Dedifferentiated amniotic fluid mesenchymal stem cell (primary cell): ENCODE results near the gene C4orf50.
"Not testable (repeated sequence)": the region's sequence is repeated elsewhere in the genome, so short reads cannot be mapped to it uniquely, and the experiment has no call there.

Experiments
- DNase-seq: peaks from one replicate; pipeline ENCODE4 v3.0.0-alpha.2; 2016; ENCODE audit errors: extremely low spot score

C4orf50 gene

DNA sequence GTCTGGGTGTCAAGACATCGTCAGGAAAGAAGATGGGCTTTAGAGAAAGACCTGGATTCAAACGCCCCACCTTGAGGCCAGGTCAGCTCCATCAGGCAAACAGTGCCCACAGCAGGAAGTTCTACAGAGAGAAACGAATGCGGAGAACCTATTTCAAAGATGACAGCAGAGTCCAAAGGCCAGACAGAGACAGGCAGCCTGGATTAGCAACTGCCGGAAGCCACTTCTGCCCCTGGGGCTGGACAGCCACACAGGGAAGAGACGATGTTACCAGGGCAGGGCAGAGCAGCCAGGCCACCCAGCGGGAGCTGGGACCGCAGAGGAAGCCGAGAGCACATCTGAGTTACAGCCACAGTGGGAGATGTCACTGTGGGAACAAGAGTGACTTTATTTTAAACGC, 1.2 kb downstream of the C4orf50 start:
- no peak for DNase-seq

DNA sequence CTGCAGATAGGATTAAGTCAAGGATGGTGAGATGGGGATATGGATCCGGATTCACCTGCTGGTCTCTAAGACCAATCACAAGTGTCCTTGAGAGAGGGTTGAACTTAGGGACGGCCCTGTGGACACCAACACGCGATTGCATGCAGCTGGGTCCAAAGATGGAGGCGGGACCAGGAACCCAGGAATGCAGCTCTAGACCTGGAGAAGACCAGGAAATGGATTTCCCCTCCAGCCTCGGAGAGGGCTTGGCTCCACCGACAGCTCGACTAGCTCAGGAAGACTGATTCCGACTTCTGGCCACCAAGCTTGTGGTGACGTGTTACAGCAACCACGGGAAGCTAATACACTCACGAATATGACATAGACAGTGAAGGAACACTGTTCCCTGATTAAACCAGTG, 4.7 kb downstream of the C4orf50 start:
- no peak for DNase-seq

DNA sequence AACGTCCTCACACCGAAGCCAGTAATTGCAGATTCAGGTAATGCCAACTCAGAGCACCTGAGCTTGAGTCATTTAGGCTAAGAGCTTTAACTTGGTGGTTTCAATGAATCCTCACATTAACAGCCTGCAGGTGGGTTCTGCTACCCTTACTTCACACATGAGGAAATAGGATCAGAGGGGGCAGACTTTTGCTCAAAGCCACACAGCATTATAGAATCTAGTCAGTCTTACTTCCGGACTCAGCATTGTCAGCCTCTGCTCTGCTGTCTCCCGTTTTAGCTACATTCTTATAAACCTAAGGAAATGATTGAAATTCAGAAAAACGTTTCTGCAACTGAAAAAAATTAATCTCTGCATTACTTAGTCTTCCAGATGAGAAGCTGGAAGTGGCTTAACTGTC, 6.0 kb downstream of the C4orf50 start:
- DNase-seq = no peak

DNA sequence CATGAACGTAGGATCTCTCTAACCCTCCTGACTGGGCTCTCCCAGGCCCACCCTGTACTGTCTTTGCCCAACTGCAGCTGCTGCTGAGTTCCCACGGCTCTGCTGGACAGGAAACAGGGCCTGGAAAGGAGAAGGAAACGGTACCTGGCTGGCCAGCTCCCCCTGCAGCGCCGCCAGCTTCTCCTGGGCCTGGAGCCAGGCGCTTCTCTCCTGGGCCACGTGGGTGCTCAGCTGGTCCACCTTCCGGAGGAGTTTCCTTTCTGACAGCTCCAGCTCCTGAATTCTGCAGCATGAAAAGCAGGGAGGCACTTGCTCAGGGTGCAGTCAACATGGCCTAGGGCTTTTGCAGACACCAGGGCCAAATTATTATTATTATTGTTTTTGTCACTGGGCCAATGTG, 6.5 kb downstream of the C4orf50 start:
- no peak for DNase-seq

DNA sequence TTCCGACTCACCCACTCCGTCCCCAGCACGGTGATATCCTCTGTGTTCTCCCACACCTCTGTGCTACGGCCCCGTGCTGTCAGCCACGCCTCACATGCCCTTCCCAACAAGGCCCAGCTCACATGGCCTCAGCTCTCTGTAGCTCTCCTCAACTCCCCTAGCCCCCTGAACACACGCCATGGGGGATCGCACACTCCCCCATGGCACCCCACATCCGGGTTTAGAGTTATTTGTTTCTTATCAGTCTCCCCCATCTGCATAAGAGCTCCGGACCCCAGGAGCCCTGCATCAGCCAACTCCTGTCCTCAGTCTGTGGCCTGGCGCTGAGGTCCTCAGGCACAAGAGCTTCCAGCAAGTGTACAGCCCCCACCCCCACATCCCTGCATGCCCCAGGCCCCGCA, 7.0 kb downstream of the C4orf50 start:
- DNase-seq = no peak

DNA sequence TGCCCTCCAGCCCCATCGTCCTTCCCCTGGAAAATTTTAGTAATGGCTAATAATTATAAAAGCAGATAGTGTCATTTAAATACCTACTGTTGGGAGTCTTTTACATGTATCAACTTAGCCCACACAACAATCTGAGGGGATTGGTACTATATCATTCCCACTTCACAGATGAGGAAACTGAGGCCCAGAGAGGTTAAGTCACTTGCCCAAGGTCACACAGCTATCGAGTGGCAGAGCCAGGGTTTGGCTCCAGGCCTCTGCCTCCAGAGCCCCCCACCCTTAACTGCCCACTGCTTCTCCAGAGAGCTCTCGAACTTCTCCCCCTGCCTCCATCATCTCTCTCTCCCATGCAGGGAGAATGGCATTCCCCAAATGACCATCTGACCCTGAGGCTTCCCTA, 7.4 kb downstream of the C4orf50 start:
- DNase-seq = no peak

DNA sequence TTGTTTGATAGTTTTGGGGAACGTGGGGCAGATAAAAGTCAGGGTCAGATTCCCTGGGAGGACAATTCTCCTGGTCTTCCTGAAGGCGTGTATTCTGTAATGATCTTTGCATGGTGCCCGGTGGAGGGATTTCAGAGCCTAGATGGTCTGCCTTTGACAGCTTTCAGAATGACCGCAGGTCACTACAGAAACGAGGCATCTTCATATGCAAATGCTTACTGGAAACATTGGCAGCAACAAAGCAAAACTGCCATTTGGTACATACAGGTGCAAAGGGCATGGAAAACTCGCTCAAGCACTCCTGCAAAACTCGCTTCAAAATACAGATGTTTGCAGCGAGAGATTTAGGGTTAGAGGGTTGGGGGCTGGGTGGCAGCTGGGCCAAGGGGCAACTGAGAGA, 8.8 kb downstream of the C4orf50 start:
- DNase-seq = no peak

DNA sequence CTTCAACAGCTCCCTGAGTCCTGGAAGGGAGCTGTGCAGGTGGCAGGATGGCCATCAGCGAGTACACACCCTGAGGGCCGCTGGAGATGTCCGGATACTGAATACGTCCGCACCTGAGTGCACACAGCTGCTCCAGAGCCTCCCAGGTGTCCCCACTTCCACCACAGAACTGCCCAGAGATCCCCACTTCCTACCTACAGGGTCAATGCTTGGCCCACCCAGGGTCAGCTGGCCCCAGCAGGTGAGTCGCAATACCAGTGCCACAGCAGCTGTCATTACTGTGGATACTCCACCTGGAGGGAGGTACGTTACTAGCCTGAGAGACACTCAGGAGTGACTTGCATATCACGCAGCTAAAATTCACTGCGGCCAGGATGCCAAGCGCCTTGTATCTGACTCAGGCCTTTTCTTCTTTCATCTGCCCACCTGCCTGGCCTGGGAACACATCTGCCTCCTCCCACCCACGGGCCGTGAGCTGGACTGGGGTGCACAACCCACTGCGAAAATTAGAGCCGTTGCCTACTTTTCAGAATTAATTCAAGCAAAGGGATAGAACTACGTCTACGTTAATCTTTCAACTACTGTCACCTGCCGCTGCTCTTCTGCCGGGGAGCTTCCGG, 9.4 kb downstream of the C4orf50 start:
- no peak for DNase-seq

DNA sequence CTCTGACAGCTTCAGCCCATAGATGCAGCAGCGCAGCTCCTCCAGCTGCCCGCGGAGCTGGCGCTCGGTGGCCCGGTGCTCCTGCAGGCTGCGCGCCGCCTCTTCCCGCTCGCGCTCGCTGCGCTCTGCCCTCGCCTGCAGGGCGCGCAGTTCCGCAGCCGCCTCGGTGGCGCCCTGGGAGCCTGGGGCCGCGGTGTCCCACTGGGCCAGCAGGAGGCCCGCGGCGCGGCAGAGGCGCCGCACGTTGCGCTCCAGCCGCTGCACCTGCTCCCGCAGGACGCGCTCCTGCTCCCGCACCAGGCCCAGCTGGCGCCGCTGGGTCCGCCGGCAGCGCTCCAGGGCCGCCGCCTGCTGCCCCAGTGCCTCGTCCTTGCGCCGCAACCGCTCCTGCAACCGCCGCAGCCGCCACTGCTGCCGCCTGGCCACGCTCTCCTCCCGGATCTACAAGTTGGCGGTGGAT, 10.1 kb downstream of the C4orf50 start:
- no peak for DNase-seq

DNA sequence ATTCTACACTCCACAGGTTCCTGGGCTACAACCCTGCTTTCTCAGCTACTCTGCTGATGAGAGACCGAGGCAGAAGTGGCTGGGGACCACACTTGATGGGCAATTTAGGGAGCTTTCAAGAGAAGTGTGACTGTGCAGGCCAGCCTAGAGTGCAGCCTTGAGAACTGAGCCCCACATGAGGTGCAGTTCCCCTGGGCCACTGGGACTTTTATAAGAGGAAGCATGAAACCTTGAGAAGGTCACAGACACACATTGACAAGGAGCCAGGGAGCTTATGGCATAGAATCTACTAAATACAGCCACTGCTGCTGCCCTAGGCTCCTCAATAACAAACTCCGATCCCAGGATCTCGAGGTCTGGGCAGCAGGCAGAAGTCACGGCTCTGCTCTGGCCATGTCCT, 13.1 kb downstream of the C4orf50 start:
- DNase-seq = no peak

DNA sequence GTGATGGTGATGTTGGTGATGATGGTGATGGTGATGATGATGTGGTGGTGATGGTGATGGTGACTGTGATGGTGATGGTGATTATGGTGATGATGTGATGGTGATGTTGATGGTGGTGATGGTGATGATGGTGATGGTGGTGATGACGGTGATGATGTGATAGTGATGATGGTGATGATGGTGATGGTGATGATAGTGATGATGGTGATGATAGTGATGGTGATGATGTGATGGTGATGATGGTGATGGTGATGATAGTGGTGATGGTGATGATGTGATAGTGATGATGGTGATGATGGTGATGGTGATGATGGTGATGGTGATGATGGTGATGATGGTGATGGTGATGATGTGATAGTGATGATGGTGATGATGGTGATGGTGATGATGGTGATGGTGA, 14.7 kb downstream of the C4orf50 start:
- not testable (repeated sequence) for DNase-seq

DNA sequence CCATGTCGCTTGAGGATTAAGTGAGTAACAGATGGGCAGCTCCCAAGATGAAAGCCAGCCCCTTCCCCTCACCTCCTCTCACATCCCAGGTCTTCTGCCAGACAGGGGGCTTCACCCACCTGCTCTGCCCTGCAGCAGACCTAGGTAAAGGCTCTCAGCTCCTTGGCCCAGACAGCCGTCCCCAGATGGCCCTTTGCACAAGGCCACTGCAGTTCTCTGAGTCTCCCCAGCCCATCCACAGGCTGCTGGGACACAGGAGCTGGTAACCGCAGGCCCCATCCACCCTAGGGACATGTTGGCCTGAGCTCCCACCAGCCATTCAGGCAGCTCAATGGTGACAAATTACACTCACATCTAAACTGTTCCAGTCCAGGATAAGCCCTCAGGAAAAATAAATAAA, 15.3 kb downstream of the C4orf50 start:
- no peak for DNase-seq

DNA sequence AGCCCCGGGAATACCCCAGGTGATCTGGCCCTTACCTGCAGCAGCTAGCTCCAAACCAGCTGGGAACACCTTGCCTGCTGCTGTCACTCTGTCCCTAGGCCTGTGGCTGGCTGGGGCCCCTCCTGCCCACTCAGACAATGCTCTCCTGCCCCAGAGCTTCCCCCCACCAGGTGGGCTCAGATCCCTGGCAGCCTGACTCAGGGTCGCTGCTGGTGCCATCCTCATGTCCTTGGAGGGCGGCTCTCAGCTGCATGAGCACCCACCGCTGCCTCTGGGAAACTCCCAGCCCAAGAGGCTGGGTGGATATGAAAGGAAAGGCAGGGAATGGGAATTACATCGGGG, 15.8 kb downstream of the C4orf50 start:
- DNase-seq = no peak

DNA sequence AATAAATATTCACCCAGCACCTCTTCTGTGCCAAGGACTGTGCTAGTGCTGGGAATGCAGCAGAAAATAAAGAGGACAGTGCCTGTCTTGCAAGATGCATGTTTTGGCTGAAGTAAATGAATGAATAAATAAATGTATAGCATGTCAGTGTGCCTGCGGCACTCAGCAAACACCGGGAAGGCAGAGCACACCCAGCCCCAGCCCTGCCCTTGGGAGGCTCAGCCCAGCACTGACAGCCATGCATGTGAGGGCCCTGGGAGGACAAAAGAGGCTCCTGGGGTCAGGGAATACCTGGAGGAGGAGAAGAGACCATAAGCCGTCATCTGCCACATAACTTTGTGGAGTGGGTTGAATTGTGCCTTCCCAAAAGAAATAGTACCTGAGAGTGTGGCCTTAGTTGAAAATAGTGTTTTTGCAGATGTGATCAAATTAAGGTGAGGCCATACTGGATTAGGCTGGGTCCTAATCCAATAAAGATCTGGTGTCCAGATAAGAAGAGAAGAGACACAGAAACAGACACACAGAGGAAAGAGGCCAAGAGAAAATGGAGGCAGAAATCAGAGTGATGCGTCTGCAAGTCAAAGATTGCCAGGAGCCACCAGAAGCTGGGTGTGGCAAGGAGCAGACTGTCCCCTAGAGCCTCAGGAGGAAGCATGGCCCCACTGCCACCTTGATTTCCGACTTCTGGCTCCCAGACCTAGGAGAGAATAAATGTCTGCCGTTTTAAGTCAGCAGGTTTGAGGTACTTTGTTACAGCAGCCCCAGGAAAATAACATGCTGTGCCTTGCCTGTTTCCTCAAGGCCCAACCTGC, 16.3 kb downstream of the C4orf50 start:
- no peak for DNase-seq

DNA sequence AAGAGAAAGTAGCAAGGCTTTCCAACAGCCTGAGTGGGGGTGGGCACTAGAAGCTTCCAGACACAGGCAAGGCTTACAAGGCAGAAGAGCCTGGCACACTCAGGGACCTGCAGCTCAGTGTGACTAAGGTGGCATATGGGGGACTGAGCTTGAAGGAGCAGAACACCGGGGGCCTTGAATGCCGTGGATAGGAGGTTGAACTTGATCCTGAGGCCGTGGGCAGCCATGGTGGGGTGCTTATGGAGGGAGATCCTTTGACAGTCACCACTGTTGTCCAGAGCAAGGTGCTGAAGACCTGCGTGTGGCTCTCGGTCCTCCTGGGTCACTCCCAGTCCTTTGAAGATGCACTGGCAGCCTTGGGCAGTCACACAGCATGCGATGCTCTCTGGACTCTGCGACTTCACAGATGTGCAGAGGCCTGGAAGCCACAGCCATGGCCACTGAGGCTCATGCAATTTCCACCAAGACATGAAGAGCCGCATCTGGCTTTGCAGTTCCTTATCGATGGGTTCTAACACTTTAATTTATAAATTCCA, 18.3 kb downstream of the C4orf50 start:
- no peak for DNase-seq

DNA sequence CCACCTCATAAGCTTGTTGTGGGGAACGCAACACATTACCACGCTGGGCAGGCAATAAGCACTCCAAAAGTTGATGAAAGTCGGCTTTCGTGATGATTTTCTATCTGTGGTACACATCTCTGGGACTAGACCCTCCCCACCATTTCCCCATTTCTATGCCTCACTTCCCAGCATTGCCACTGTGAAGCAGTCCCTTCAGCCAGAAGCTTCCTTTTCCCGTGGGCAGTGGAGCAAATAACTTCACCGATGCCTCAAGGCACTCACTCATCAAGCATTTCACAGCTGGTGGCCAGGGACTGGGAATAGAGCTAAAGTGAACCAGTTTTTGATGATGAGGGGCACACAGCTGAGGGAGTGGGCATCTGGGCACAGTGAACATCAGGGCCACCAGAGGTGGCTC, 18.9 kb downstream of the C4orf50 start:
- no peak for DNase-seq

DNA sequence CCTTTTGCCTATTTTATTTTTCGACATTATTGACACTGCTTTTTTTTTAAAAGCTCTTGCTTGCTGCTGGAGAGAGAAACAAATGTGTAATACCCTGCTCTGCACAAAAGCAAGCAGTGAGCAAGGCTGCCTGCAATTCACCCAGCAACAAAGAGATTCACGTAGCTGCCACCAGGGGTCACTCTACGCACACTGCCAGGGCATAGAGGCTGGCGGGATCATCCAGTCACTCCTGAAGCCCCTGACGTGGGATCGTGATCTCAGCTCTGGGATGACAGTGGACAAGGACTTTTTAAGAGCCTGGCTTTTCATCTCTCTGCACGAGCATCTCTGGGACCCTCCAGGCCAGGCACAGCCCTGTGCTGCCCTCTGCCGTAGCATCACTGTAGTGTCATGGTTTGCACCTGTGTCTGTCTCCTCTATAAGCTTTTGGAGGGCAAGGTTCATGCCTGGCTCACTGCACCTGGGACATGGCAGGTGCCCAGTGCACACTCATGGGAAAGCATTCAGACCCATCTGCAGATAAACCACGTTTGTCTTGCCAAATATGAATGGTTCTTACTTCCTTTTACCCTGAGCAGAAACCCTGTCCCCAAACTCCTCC, 19.8 kb downstream of the C4orf50 start:
- peak; percentile 54 for DNase-seq

DNA sequence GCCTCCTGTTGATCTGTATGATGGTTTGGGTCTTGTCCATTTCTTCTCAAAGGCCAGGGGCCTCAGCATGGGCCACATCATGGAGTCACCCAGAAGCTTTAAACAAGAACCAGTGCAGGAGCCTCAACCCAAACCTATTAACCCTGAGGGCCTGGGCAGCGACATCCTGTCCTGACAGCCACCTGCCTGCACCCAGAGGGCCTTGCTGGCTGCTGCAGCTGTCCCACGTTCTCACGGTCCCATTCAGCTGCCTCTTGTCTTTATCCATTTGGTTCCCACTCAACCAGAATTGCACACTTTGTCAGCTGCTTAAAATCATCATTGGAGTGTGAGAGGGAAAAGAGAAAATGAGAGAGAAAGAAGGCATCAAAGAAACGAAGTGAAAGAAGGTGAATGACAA, 21.6 kb downstream of the C4orf50 start:
- no peak for DNase-seq

DNA sequence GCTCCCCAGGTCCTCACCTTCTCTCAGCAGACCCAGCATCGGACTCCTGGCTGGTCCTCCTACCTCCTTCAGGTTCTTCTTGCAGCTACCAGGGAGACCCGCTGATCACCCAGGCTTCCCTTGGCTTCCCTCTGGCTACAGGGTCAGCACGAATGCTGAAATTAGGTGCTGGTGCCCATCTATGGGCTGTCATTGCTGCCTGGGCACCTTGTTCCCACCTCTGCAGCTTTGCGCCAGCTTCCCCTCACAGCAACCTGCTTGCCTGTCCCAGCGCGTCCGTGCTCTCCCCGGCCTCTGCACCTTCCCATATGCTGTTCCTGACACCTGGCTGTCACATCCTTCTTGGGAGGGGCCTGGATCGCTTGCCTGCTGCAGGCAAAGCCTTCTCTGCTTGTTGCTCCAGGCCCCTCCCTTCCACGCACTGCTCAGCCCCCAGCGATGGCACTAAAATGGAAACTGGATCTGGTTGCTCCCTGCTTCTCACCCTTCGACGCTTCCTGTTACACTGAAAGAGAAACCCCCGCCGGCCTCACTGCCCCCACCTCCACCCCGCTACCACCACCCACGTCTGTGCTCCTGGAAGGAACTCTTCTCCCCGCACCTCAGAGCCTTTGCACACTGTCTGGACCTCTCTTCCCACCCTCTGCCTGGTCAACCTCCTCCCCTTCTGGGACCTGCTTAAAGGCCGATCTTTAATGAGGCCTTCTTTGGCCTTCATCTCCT, 22.2 kb downstream of the C4orf50 start:
- DNase-seq = no peak

DNA sequence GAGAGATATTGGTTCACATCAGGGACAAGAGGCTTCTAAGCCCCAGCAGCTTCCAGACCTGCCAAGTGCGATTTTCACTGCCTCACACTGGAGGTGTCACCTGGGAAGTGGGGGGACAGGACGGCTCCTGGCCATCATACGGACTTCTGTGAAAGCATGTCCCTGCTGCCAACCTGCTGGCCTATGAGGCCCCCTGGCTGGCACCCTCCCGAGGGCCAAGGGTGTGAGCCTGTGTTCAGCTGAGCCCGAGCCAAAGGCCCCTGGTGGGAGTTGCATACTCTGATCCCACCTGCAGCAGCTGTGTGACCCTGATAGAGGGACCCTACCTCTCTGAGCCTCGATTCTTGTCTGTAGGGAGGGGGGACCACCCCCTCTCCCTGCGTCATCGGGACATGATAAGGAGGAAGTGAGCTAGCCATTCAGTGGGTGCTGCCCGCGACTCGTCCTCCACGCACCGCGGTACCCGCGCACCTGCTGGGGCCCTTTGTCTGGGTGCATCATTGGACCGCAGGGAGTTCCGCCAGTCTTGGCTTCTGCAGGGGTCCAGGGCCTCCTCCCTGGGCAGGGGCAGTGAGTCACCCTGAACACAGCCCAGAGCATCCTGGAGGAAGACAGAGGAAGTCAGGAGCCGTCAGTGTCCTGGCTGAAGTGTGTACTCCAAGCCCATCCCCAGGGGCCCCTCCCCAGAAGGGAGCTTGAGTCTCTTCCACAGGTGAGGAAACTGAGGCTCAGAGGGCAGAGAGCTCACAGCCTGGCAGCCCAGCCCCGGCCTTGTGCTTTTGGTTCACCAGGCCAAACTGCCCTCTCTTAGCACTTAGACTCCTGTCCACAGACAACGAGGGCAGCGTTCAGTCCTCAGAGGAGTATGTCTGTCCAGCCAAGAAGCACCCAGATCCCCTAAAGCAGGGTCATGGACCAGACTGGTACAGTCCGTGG, 24.1 kb downstream of the C4orf50 start:
- no peak for DNase-seq

DNA sequence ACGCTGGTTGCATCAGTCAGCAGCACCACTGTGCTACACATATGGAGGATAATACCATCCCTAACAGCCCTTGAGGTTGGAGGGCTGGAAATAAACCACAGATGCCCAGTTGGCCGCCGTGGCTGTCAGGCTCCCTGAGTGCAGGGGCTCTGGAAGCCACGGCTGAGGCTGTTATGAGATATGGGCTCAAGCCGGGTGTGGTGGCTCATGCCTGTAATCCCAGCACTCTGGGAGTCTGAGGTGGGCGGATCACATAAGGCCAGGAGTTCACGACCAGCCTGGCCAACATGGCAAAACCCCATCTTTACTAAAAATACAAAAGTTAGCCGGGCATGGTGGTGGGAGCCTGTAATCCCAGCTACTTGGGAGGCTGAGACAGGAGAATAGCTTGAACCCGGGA, 24.9 kb downstream of the C4orf50 start:
- DNase-seq = not testable (repeated sequence)
